K562 (cell line): Measurements from ENCODE around the gene LIN7A.

ENCODE experiments used
- CHAMP1 ChIP-seq: fragments of 450-650 bp; IDR thresholded peaks from 2 replicates; pipeline ENCODE4 v1.6.1; 2016; ENCODE audit warnings: mild to moderate bottlenecking
- CTCF ChIP-seq, 3 experiments: IDR thresholded peaks in 2 of 3; conservative IDR thresholded peaks in 1 of 3; 2 replicates each; pipeline ENCODE4 v1.5.1; 2011 to 2012; ENCODE audit warnings: low read length in 3 of 3, mild to moderate bottlenecking in 3 of 3, control low read depth in 2 of 3, improper control_type of control experiment in 1 of 3, inconsistent platforms in 1 of 3, low read depth in 1 of 3, mixed read lengths in 1 of 3, moderate library complexity in 1 of 3; ENCODE audit not compliant: insufficient read depth in 2 of 3
- FOXK2 ChIP-seq, 2 experiments: fragments of 450-650 bp; IDR thresholded peaks in 1 of 2; conservative IDR thresholded peaks in 1 of 2; 2 replicates each; pipeline ENCODE4 v1.6.1; 2016; ENCODE audit warnings: low read depth in 2 of 2, mild to moderate bottlenecking in 1 of 2
- HNRNPH1 ChIP-seq: fragments of 200-400 bp; formaldehyde crosslinking; optimal IDR thresholded peaks from 2 replicates; pipeline ENCODE3; 2017; ENCODE audit warnings: low read depth, mild to moderate bottlenecking, low read length, moderate library complexity
- NONO ChIP-seq, 2 experiments: fragments of 200-400 bp in 1 of 2; fragments of 450-650 bp in 1 of 2; formaldehyde crosslinking in 1 of 2; IDR thresholded peaks; 2 replicates each; pipeline ENCODE4 v1.6.1; 2017; ENCODE audit warnings: low read depth in 2 of 2, mild to moderate bottlenecking in 2 of 2, moderate library complexity in 2 of 2, low read length in 1 of 2
- RBBP5 ChIP-seq: fragments of 200-600 bp; sonication (generic); IDR thresholded peaks from 2 replicates; pipeline ENCODE4 v1.6.1; 2012; ENCODE audit warnings: borderline replicate concordance, mild to moderate bottlenecking, low read length, control low read depth, inconsistent platforms; ENCODE audit not compliant: insufficient read depth, poor library complexity, severe bottlenecking

DNA sequence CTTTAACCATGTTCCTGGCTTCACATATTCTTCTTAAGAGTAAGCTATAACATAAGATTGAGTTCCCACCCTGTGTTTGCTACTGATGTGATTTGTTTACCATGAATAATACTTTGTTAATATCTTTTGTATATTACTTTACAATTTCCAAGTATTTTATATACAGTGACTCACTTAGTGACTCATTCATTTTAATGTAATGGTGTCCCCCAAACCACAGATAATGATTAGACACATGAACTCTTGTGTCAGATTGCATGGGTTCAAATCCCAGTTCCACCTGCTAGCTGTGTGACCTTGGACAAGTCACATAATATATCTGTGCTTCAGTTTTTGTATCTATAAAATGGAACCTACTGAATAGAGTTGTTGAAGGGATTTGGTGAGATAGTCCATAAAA lies 144.9 kb downstream of the LIN7A start:
- TF ChIP-seq CTCF (IDR thresholded peaks at IDR 0.05 in 2 of 3, conservative IDR thresholded peaks at IDR 0.05 in 1 of 3; ENCODE audit: insufficient read depth in 2 of 3, low read depth in 1 of 3, low read length in 3 of 3) (no peak), HNRNPH1 (no peak), FOXK2 (conservative IDR thresholded peaks at IDR 0.05 in 1 of 2, IDR thresholded peaks at IDR 0.05 in 1 of 2; ENCODE audit: low read depth in 2 of 2) (no peak), NONO (IDR thresholded peaks at IDR 0.05; ENCODE audit: low read depth in 2 of 2, low read length in 1 of 2) (no peak), CHAMP1 (no peak), RBBP5 (no peak)
